GM18858 (cell line): Measurements from ENCODE around the gene LIX1L.
"Not testable (repeated sequence)": the region's sequence is repeated elsewhere in the genome, so short reads cannot be mapped to it uniquely, and the experiment has no call there.

ENCODE experiments used
- ATAC-seq: cut with Tn5 transposase; IDR thresholded peaks from one replicate; pipeline ENCODE4 v1.9.1; 2021; ENCODE audit not compliant: unreplicated experiment

The LIX1L gene

DNA sequence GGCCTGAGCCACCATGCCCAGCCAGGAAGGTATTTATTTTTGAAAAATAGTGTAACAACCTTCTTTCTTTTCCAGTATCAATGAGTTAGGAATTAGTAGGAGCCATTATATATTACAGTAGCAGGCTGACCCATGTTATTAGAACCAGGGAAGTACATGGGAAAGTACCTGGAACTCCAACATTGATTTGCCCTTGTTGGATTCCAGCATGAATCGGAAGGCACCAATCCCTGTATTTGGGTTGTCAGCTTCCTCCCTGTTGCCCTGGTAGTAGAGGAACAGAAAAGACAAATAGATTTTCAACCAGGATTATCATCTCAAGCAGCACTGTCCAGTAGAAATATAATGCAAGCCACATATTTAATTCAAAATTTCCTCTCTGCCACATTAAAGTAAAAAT lies 20.4 kb downstream of the LIX1L start:
- no peak for ATAC-seq

DNA sequence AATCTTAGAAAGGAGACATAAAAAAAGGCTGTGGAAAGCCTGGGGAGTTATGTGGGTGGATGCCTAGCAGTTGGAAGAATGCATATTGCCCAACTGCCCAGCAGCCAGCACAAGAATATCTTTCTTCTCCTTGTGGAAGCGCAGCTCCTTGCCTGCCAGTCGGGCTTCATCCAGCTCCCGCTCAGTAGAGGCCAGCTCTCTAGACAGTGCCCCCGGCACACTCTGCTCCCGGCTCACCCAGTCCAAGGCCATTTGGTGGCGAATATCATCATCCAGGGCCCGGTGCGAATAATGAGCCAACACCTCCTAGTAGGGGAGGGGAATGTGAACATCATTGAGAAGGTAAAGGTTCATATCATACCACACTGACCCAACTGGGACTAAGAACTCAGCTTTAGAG lies 21.6 kb downstream of the LIX1L start:
- ATAC-seq, result no peak

DNA sequence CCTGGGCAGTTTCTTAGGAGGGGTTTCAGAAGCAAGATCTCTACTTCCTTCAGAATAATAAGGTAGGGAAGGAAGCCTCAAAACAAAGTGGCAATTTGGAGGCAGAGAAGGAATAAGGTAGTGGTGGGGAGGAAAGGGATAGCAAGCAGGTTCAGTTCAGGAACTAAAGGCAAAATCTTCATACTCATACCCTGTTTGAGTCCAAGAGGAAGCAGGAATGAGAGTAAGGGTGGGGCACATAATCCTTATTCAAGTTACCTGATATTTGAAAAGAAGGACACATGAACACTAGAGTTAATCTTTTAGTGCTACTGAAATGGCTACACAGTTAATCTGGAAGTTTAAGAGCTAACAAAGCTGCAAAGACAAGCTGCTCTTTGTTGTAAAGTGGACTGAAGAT lies 22.1 kb downstream of the LIX1L start:
- no peak for ATAC-seq

DNA sequence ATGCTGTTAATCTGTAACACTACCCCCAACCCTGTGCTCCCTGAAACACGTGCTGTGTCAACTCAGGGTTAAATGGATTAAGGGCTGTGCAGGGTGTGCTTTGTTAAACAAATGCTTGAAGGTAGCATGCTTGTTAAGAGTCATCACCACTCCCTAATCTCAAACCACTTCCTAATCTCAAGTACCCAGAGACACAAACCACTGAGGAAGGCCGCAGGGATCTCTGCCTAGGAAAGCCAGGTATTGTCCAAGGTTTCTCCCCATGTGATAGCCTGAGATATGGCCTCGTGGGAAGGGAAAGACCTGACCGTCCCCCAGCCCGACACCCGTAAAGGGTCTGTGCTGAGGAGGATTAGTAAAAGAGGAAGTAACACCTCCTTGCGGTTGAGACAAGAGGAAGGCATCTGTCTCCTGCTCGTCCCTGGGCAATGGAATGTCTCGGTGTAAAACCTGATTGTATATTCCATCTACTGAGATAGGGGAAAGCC lies 25.3 kb downstream of the LIX1L start:
- not testable (repeated sequence) for ATAC-seq

DNA sequence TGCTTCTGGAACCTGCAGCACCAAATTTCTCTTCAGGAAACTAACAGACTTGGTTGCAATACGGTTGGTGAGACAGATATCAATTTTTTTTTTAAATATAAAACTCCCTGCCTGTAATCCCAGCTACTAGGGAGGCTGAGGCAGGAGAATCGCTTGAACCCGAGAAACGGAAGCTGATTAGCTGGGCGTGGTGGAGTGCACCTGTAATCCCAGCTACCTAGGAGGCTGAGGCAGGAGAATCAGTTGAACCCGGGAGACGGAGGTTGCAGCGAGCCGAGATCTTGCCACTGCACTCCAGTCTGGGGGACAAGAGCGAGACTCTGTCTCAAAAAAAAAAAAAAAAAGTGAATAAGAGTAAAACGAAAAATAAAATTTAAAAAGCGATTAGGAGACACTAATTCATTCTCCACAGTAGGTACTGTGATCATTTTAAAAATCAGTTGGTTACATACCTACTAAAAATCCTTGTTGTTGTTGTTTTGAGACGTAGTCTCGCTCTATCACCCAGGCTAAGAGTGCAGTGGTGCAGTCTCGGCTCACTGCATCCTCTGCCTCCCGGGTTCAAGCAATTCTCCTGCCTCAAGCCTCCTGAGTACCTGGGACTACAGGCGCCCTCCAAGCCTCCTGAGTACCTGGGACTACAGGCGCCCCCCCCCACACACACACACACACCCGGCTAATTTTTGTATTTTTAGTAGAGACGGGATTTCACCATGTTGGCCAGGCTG lies 29.7 kb downstream of the LIX1L start:
- no peak for ATAC-seq

DNA sequence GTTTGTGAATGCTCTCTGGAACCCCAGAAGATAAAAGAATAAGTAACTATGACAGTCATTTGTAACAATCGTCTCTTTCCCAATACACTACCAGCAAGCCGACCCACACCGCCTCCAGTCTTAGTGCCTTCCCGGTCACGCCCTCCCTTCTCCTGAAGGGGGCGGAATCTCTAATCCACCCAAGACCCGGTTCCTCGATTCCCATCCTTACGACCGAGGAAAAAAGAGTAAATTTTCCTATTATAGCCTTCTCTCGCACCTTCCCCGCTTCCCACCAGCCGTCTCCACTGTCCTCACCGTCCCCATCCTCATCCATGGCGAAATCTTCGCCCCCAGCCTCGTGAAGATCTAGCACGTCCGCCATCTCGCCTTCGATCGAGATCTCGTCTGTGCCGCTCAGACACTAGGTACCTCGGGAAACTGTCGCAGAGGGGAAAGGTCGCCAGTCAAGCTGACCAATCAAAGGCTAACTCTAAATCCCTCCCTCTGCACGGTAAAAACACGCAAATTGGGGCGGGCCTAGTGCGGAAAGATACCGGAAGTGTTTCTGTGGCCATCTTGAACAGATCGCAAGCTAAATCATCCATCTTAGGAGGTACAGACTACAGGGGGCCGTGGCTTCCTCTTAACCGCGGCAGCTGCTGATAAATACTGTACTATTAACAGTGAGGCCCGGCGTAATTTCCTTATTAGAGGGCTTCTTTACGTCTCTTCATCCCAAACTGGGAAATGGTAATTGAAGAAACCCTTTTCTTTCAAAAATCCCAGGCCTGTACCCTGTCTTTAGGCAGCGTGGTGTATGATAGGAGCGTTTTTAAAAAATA lies 30.5 kb downstream of the LIX1L start, which contains the start of gene RBM8A:
Gene RBM8A, minus strand, starts transcription at position 422 of the 824 bp plus-strand sequence. Its CDS starts 58 bp downstream, at position 364.
- ATAC-seq, result peak; percentile 89

DNA sequence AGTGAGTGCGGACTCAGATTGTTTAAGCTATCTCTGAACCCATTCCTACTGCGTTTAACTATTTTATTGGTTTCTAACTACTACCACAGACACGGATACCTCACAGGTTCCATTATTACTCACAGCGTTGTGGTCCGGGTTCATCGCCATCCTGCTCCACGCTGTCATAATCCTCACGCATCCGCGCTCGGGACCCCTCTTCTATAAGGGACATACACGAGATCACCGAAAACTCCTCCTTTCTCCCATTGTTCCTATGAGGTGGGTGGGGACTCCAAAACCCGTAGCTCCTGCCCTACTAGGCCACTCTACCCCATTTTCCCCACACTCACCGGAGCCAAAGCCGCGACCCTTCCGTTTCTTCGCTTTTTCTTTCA lies 31.1 kb downstream of the LIX1L start:
- ATAC-seq, result no peak

DNA sequence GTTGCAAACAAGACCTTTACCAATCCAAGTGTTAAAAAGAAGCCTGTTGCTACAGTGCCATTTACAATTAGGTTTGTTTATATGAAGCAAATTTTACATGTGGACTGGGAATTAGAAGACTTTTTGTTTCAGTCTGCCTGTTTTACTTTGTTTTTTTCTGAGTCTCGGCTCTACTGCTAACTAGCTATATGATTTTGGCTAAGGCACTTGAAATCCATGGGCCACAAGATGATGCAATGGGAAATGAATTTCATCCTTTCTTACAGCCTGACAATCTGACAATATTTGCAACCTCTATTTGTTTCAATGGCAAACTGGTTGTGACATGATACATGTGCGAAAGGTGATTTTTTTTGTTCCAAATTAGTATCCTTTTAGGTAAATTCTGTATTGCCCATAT lies 35.6 kb downstream of the LIX1L start:
- ATAC-seq, result no peak

DNA sequence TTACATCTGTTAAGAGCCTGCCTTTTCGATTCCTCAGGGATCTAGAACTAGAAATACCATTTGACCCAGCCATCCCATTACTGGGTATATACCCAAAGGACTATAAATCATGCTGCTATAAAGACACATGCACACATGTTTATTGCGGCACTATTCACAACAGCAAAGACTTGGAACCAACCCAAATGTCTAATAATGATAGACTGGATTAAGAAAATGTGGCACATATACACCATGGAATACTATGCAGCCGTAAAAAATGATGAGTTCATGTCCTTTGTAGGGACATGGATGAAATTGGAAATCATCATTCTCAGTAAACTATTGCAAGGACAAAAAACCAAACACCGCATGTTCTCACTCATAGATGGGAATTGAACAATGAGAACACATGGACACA lies 37.5 kb downstream of the LIX1L start:
- ATAC-seq, result not testable (repeated sequence)

DNA sequence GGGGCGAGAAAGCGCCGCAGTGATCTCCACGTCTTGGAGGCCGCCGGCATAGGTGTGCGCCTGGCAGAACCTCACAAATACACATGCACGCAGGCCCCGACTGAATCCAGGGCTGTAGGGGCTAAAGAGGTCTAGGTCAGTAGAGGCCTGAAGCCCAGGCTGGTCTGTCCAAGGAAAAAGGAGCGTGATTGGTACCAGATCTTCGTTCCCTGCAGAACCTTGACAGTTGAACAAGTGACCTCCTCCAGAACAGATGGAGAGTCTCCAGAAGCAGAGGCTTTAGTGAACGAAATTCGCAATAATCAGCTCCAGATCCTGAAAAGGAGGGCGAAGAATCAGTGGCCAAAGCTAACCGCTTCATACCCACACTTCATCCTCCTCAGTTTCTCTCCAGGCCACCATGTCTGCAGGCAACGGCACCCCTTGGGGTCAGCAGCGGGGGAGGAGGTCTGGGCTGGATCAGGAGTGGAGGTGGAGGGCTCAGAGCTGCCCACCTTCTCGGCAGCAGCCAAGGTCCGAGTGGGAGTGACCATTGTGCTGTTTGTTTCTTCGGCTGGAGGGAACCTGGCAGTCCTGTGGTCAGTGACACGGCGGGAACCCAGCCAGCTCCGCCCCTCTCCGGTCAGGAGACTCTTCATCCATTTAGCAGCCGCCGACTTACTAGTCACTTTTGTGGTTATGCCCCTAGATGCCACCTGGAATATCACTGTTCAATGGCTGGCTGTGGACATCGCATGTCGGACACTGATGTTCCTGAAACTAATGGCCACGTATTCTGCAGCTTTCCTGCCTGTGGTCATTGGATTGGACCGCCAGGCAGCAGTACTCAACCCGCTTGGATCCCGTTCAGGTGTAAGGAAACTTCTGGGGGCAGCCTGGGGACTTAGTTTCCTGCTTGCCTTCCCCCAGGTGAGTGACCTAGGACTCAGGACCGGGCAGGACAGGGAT lies 38.6 kb downstream of the LIX1L start:
- no peak for ATAC-seq

DNA sequence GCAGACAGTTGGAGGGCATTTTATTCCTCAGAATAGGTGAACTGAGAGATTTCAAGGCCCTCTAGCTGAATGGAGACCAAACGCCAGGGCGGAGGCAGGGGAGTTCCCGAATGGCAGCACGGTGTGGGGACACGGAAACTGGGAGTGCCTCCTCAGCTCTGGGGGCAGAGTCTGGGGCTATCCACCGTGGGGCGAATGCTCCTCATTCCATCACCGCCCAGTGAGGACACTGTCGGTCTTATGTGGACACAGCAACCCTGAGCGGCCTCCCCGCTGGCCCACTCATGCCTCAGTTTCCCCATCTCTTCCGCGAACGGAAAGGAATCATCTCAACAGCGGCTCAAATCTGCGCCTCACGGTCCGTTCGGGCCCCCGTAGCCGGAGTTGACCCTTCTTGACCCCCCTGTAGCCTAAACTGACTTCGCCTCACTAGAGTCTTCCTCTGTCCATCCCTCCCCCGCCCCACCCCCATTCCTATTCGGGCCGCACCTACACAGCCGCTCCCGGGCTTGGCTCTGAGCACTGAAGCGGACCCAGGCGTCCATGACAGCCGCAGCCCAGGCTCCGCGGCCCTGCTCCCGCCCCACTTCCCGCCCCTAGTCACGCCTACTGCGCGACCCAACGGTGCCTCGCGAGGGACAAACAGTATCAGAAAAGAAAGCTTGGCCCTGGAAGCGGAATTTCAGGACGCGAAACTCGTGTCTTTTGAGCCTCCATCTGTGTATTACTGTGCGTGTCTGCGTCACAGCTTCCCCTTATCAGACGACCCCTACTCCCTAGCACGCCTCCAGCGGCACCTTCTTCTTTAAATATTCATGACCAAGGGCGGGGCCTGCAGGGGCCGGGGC lies 39.4 kb downstream of the LIX1L start, which contains the start of gene PEX11B:
Gene PEX11B, minus strand, starts transcription at position 574 of the 848 bp plus-strand sequence. Its CDS starts 29 bp downstream, at position 545.
- peak; percentile 57 for ATAC-seq

DNA sequence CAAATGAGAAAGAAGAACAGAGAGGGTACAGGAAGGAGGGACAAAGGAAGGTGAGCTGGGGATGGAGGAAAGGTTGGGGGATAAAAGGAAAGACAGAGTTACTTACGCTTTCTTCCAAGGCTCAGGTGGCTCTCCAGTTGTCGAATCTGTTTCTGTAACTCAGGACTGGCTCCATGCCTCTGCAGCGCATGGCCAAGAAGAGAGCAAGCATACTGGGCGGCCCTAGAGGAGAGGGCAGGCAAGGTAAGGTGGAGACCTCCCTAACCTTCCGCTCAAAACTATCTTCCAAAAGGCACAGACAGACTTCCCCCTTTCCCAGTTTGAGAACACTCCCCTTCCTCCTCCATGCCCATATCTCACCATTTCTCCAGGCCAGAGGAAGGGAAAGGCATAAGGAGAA lies 40.2 kb downstream of the LIX1L start:
- ATAC-seq, result no peak

DNA sequence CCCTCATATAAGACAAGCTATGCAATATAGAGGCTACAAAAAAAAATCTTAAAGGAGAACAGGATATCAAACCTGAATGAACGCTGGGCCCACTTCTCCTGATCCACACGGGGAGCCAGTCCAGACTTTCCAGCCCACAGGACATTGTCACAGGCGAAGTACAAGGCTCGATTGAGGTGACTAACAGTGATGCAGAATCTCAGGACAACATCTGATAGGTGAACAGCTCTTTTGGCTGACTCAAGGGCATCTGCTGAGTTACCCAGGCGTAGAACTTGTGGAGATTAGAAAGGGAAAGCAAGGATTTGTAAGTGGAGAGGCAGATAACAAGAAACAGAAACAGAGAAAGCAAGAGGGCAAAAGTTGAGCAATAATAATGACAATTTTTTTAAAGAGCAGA lies 41.1 kb downstream of the LIX1L start:
- no peak for ATAC-seq

DNA sequence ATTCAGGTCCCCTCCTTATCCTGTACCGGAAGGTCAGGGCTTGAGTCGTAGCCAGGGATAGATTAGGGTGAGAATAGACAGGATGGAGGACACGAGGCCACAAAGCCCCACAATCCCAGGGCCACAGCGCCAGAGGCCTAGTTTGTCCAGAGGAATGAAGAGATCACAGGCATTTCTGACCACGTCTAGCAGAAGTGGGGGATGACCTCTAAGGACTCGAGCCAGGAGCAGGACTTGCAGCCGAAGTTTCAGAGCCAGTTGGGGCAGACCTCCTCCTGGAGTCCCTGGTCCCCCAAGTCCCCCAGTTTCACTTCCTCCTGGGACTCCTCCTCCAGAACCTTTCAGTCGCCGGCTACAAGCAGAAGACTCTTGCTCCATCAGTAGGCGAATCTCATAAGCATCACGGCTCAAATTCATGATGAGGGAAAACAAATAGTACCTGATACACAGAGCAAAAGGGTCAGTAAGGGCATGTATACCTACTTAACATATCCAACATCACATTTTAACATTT lies 45.6 kb downstream of the LIX1L start:
- ATAC-seq, result no peak

DNA sequence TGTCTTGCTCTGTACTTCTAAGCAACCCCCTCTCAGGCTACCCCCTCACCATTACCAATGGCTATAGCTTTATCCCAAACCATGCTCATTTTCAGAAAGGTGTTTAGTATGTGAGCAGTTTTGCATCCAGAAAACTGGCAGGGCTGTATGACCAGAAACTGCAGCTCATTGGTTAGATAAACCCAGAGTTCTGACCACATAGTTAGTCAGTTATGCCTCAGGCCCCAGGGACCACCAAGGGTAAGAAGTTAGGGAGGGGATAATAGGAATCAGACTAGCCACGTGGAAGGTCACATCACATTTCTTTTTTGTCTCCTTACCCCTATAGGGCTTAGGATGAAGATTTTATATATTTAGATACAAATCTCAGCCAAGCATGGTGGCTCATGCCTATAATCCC lies 49.2 kb downstream of the LIX1L start:
- ATAC-seq, result no peak

DNA sequence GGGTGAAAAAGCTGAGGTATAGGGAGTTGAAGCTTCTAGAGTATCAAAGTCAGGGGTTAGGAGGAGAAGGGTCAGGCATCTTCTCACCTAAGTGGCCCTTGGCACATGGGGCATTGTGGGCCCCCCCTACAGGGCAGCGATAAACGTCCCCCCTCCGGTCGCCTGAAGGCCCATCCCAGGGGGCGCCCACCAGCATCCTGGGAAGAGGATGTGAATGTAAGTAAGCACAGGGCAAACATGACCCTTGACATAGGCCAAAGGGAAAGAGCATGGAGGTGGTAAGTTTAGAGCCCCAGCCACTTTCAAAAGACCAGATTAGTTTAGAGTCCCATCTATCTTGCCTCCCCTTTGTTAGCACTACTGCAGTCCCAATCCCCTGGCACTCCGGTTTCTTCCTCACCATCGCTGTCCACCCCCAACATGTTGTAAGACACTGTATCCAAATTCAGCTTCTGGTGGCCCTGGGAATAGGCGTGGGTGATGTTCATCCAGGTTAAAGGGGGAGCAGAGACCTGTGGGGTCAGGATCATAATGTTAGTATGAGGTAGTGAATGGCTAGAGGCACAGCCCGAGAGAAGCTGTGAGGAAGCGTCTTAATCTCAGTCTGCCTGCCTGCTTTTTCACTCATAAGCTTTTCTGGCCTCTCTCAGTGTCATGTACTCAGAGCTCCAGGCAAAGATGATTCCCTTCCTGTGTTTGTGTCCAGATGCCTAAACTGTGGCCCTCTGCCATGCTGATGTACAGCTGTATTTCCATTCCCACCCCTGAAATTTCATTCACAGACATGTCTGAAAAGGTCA lies 50.7 kb downstream of the LIX1L start:
- ATAC-seq, result no peak

DNA sequence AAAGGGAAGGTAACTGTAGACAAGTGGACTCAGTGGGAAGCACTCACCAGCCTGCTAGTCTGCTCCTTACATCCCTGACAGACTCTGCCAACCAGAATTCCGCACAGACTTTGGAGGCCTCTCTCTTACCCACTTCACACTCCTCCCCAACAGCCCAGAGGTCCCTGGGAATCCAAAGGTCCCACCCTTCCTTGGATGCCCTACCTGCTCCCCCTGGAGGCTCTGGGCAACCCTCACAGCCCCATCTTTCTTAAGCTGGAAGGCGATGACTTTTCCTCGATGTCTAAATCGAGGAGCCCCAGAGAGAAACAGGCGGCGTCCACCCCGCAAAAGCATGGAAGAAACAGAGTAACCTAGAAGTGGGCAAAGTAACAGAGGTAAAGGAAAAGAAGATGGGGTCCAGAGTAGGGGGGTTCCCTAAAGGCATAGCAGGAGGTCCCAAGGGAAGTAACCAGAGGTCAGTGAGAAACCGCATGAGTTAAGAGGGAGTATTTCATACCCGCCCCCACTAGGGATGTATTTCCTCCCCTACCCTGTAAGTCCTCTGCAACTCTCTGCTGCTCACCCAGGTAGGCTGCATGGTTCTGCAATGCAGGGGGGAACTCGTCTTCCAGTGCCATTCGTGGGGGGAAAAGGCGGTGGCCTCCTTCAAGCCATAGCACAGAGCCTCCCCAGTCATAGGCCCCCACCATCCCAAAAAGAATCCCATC lies 56.4 kb downstream of the LIX1L start:
- no peak for ATAC-seq

DNA sequence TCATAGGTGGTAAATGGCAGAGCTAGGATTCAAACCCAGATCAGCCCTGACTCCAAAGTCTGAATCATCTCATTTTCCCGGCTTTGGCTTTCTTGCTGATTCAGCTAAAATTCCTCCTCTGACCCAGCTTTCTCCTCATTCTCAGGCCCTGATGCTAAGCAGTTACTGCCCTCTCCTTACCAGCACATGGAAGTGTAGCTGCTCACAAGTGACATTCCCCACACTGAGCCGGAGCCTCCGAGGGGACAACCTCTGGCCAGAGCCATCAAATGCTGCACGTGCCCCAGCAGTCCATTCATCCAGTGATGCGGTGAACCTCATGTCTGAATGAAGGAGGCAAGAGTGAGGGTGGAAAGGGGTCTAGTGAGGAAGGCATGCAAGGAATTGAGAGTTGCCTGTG lies 59.1 kb downstream of the LIX1L start:
- no peak for ATAC-seq
